HG03432 (cell line): ENCODE data around the gene HOXB5.
A peak's percentile ranks its signal among the peaks of the same experiment; 100 is the strongest.

ENCODE experiments used
- ATAC-seq: cut with Tn5 transposase; IDR thresholded peaks from one replicate; pipeline ENCODE4 v1.9.1; 2021; ENCODE audit warnings: mild to moderate bottlenecking, moderate library complexity; ENCODE audit not compliant: unreplicated experiment

The HOXB5 gene

DNA sequence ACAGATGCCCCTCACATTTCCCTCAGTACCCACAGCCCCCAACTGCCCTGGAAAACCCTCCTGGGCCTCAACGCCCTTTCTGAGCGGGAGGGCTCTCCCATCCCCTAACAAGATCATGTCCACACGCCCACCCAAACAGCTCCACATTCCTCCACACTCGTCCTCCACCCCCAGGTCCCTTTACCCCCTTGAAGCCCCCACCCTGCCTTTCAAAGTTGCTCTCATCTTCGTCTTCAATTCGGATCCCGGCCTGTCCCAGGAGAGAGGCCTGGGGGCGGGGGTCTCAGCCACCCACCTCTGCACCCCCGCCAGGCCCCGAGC is 29.8 kb downstream of the HOXB5 start:
- ATAC-seq, result no peak

DNA sequence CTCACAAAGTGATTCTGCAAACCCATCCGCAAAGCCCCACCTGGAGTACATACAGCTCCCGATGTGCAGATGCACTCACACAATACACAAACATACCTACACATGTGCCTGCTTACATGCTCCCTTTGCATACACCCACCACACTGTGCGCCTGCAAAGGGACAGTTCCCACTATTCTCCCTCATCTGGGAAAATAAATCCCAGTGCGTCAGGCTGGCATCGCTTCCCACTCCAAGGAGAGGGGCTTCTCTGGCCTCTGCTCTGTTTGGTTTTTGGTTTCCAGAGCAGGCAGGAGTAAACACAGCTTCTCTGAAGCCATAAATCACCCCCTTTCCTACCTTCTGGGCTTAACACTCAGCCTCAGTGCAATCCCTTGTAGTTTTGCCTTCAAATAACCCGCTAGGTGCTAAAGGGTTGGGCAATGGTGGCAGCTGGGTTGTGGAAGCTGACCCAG is 30.2 kb downstream of the HOXB5 start:
- ATAC-seq, result no peak

GRCh38 chr17:48562934-48563333 is 30.6 kb downstream of the HOXB5 start:
- ATAC-seq, result no peak

- ATAC-seq, result peak; percentile 61
Measured at GRCh38 chr17:48561884-48562810, 31.4 kb downstream of the HOXB5 start.

DNA sequence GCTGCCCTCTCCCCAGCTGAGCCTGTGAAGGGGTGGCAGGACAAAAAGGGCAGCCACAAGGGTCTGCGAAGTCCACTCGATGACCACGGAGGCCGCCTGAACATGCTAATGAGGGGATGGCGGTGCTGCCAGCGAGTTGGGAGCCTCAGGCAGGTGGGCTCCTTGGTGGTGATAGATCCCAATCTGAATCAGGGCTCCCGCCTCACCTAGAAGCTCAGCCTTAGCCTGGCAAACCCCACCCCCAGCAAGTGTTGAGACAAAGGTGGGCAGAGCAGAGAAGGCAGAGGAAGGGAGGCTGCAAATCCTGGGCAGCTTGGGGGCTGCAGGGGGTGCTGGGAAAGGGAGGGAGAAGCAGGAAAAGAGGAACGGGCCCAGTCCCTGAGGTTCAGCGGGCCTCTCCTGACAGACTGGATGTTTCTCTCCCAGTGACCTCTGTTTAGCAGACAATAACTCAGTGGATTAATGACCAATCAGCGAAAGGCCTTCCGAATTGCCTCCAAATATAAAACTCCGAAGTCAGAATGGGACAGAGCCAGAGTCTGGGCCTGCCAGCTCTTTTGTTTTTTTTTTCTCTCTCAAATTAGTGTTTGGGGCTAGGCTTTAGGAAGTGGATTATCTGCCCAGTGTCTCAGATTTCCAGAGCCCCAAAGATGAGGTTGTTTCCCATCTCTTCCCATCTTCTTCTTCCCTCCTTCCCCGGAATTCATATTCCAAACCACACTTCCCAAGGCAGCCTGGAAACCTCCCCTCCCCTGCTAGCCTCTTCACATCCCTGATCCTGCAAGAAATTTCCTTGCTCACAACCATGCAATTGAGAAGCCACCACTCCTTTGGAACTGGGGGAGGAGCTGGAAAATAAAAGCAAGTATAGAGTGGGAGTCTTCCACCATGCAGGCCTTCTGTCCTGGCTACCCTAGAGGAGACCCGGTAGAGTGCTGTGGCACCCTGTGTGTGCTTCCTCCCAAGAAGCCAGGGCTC is 33.5 kb downstream of the HOXB5 start:
- ATAC-seq, result no peak

- ATAC-seq, result no peak
Measured at GRCh38 chr17:48559122-48559839, 34.3 kb downstream of the HOXB5 start.

GRCh38 chr17:48558831-48559121 is 34.8 kb downstream of the HOXB5 start:
- ATAC-seq, result no peak

DNA sequence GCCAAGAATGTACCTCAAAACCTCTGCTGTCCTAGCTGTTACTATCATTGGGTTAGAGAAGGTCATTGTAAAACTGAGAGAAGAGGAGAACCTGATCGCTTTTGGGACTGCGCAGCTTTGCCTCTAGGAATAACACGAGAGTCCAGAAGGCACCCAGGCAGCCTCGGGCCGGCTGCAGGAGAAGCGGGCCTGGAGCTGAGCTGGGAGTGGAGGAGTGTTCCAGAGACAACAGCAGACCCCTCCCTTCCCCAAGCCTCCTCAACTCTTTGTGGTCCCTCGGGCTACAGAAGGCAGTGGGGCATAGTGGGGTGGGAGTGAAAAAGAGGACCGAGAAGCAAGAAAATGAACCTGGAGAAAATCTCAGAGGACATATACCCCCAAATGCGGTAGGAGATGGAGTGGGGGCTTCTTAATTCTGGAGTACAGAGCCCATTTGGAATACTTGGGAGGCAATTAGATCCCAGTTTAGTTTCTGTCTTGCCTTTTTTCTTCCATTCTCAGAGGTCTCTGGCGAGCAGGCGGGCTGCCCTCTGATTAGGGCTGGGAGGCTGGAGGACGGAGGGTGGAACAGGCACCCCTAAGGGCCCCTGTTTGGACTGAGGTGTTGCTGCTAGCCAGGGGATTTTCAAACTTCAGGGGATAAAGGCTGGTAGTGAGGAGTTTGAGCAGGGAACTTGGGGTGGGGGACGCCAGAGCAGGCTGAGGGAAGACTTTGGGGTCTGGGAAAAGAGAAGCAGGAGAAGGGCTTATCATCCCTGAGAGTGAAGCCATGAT is 35.3 kb downstream of the HOXB5 start:
- no peak for ATAC-seq

DNA sequence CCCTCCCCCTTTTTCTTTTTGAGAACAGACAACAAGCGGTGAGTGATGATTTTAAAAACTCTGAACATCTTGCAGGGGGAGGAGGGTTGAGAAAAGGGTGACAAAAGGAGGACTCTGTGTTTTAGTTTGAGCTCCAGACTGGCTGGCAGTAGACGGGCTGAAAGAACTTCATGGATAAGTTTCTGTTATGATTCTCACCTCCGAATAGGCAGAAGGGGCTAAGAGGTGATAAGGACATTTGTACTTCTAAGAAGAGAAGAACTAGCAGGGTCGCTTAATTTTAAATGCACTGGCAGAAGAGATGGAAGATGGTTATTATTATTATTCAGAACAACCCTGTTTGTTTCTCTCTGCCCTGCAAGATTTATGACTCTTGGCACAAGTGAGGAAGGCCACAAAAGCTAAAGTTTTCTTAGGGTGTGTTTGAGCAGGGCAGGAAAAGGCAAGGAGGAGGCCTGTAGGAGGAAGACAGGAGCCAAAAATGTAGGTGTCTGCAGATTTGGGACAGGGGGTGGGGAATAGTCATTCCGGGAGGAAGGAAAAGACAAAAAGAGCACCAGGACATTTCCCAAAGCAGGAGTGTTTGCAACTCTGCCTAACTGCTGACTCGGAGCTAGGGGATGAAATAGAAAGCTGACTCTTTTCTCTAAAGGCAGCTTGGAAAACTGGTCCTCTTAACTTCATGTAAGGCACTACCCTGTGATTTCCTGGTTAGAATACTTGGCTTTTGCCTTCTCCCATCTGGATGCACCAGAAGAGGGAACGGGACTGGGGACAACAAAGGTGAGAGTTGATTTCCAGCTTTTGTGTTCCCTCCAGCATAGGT is 36.8 kb downstream of the HOXB5 start:
- ATAC-seq, result no peak

DNA sequence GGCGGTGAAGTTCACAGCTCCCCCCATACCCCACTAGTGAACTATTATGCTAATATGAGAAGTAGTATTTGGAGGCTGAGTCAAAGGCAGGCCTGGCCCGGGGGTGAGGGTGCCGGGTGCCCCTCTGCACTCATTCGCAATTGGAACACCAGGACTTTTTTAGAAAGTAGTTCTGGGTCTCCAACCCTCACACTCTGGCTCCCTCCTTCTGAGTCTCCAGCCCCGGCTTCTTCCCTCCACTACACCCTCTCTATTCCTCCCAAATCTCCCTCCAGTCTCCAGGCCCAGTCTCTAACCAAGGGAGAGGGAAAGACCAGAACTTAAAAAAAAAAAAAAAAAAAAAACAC is 37.4 kb downstream of the HOXB5 start:
- no peak for ATAC-seq

GRCh38 chr17:48555258-48556228 is 38.0 kb downstream of the HOXB5 start:
- no peak for ATAC-seq

GRCh38 chr17:48554412-48555257 is 38.9 kb downstream of the HOXB5 start:
- no peak for ATAC-seq

- no peak for ATAC-seq
Measured at GRCh38 chr17:48553826-48554225, 39.8 kb downstream of the HOXB5 start.

DNA sequence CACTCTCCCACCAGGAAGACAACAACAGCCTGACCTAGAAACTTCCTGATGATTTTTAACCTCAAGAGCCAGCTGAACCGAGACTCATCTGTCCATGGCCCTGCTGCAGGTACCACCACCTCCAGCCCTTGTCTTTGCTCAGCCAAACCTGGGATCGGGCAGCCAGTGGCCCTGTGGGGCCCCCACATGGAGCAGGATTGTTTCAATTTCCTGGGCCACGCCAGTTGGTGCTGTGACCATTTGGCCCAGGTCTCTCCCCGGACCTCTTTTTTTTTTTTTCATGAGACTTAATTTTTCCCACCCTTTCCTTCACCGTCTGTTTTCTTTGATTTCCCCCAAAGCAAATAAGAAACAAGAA is 40.4 kb downstream of the HOXB5 start:
- ATAC-seq, result no peak

- no peak for ATAC-seq
Measured at GRCh38 chr17:48552466-48553189, 41.0 kb downstream of the HOXB5 start.

- no peak for ATAC-seq
Measured at GRCh38 chr17:48551596-48552465, 41.7 kb downstream of the HOXB5 start.
